WTC11 (cell line): Measurements from ENCODE around the gene ZNF335. TPM values are rescaled to one million over a fixed set of nuclear protein-coding genes. Genes with fewer than 3 reads are reported as not detected.

Experiments used
- ATAC-seq: fragments of 200-7000 bp; cut with Tn5 transposase; 2 replicates; pipeline ENCODE4 v1.10.0; 2021; ENCODE audit warnings: mild to moderate bottlenecking, moderate library complexity
- CTCF ChIA-PET: fragments of 300-600 bp; sonication (Branson Sonifier 250); formaldehyde crosslinking; loops from one replicate; lab custom pipeline; 2021; ENCODE audit warnings: antibody characterized with exemption; lab: Charles Lee
- POLR2A ChIA-PET: fragments of 350-600 bp; sonication (Branson Sonifier 250); formaldehyde crosslinking; loops from one replicate; lab custom pipeline; 2021; ENCODE audit warnings: antibody characterized with exemption; lab: Charles Lee
- DNase-seq: peaks from one replicate; pipeline ENCODE4 v3.0.0; 2021; ENCODE audit warnings: low spot score
- H3K27ac Mint-ChIP-seq: 2 replicates; pipeline ENCODE4 v1.8.0; 2021; ENCODE audit warnings: mixed read lengths
- H3K27me3 Mint-ChIP-seq: 2 replicates; pipeline ENCODE4 v1.8.0; 2021; ENCODE audit warnings: low read depth, mild to moderate bottlenecking, moderate library complexity, mixed read lengths
- H3K36me3 Mint-ChIP-seq: 2 replicates; pipeline ENCODE4 v1.8.0; 2021; ENCODE audit warnings: mixed read lengths
- H3K4me1 Mint-ChIP-seq: 2 replicates; pipeline ENCODE4 v1.8.0; 2022; ENCODE audit warnings: mixed read lengths
- H3K4me3 Mint-ChIP-seq: 2 replicates; pipeline ENCODE4 v1.8.0; 2021; ENCODE audit warnings: mild to moderate bottlenecking, moderate library complexity, mixed read lengths
- H3K9me3 Mint-ChIP-seq: 2 replicates; pipeline ENCODE4 v1.8.0; 2021; ENCODE audit warnings: mixed read lengths
- AR ChIP-seq: fragments of 250-450 bp; sonication (Bioruptor Pico); IDR thresholded peaks from 2 replicates; pipeline ENCODE4 v1.9.0; 2021; ENCODE audit warnings: mild to moderate bottlenecking
- ATF2 ChIP-seq: sonication (generic); formaldehyde crosslinking; IDR thresholded peaks from 2 replicates; pipeline ENCODE4 v1.8.1; 2022; ENCODE audit warnings: low read depth, missing genetic modification reagents, borderline replicate concordance
- CREM ChIP-seq: sonication (generic); formaldehyde crosslinking; IDR thresholded peaks from 2 replicates; pipeline ENCODE4 v1.8.1; 2022; ENCODE audit warnings: mild to moderate bottlenecking, missing genetic modification reagents, moderate library complexity
- E2F4 ChIP-seq: sonication (generic); formaldehyde crosslinking; IDR thresholded peaks from 2 replicates; pipeline ENCODE4 v1.8.1; 2022; ENCODE audit warnings: low read depth, mild to moderate bottlenecking, moderate library complexity, missing genetic modification reagents, borderline replicate concordance
- ETV6 ChIP-seq: sonication (generic); formaldehyde crosslinking; IDR thresholded peaks from 2 replicates; pipeline ENCODE4 v1.8.1; 2022; ENCODE audit warnings: mild to moderate bottlenecking, missing genetic modification reagents
- FOXJ3 ChIP-seq: sonication (generic); formaldehyde crosslinking; IDR thresholded peaks from 2 replicates; pipeline ENCODE4 v1.9.0; 2021; ENCODE audit warnings: missing genetic modification reagents, mild to moderate bottlenecking, borderline replicate concordance
- GRHL2 ChIP-seq: fragments of 250-450 bp; sonication (Bioruptor Pico); IDR thresholded peaks from 2 replicates; pipeline ENCODE4 v1.8.0; 2022; ENCODE audit warnings: mild to moderate bottlenecking, moderate library complexity; ENCODE audit not compliant: insufficient replicate concordance, severe bottlenecking
- HMGA2 ChIP-seq: fragments of 250-450 bp; sonication (Bioruptor Pico); IDR thresholded peaks from 2 replicates; pipeline ENCODE4 v1.4.0; 2021; ENCODE audit warnings: mild to moderate bottlenecking, moderate library complexity
- IRF2 ChIP-seq: sonication (generic); formaldehyde crosslinking; IDR thresholded peaks from 2 replicates; pipeline ENCODE4 v1.8.0; 2022; ENCODE audit warnings: low read depth, missing genetic modification reagents, borderline replicate concordance
- MYBL2 ChIP-seq: sonication (generic); formaldehyde crosslinking; IDR thresholded peaks from 2 replicates; pipeline ENCODE4 v1.8.1; 2023; ENCODE audit warnings: mild to moderate bottlenecking, moderate library complexity, missing genetic modification reagents
- TEAD4 ChIP-seq: sonication (generic); formaldehyde crosslinking; IDR thresholded peaks from 2 replicates; pipeline ENCODE4 v1.8.0; 2022; ENCODE audit warnings: mild to moderate bottlenecking, missing genetic modification reagents
- TP53 ChIP-seq: sonication (generic); formaldehyde crosslinking; IDR thresholded peaks from 2 replicates; pipeline ENCODE4 v1.8.1; 2023; ENCODE audit warnings: mild to moderate bottlenecking, missing genetic modification reagents
- USF1 ChIP-seq: sonication (generic); formaldehyde crosslinking; IDR thresholded peaks from 2 replicates; pipeline ENCODE4 v1.8.0; 2022; ENCODE audit warnings: mild to moderate bottlenecking, missing genetic modification reagents
- ZNF219 ChIP-seq: sonication (generic); formaldehyde crosslinking; IDR thresholded peaks from 2 replicates; pipeline ENCODE4 v1.8.0; 2023; ENCODE audit warnings: missing genetic modification reagents, mild to moderate bottlenecking, borderline replicate concordance
- ZNF396 ChIP-seq: fragments of 250-450 bp; sonication (Bioruptor Pico); IDR thresholded peaks from 2 replicates; pipeline ENCODE4 v1.8.0; 2021; ENCODE audit warnings: mild to moderate bottlenecking, moderate library complexity, borderline replicate concordance
- ZNF423 ChIP-seq: fragments of 250-450 bp; sonication (Bioruptor Pico); IDR thresholded peaks from 2 replicates; pipeline ENCODE4 v2.1.2; 2022; ENCODE audit warnings: mild to moderate bottlenecking, moderate library complexity
- total RNA-seq: library from RNA; stranded (reverse); gene quantifications from 3 replicates; pipeline ENCODE4 v1.2.3, GENCODE V29; 2021
- TF ChIP-seq, protein P1 (sequence below): sonication (generic); formaldehyde crosslinking; IDR thresholded peaks from 2 replicates; pipeline ENCODE4 v1.8.0; 2022; ENCODE audit warnings: mild to moderate bottlenecking, missing genetic modification reagents
- TF ChIP-seq, protein P2 (sequence below): sonication (generic); formaldehyde crosslinking; IDR thresholded peaks from 2 replicates; pipeline ENCODE4 v1.8.1; 2023; ENCODE audit warnings: mild to moderate bottlenecking, missing genetic modification reagents, moderate library complexity
- TF ChIP-seq, protein P3 (sequence below): sonication (generic); formaldehyde crosslinking; IDR thresholded peaks from 2 replicates; pipeline ENCODE4 v1.8.1; 2023; ENCODE audit warnings: mild to moderate bottlenecking, missing genetic modification reagents, borderline replicate concordance
- TF ChIP-seq, protein P4 (sequence below): sonication (generic); formaldehyde crosslinking; IDR thresholded peaks from 2 replicates; pipeline ENCODE4 v1.8.1; 2023; ENCODE audit warnings: mild to moderate bottlenecking, missing genetic modification reagents

ZNF335 gene
- total RNA-seq, 1 experiment from 2014 or later = 20.0 TPM

DNA sequence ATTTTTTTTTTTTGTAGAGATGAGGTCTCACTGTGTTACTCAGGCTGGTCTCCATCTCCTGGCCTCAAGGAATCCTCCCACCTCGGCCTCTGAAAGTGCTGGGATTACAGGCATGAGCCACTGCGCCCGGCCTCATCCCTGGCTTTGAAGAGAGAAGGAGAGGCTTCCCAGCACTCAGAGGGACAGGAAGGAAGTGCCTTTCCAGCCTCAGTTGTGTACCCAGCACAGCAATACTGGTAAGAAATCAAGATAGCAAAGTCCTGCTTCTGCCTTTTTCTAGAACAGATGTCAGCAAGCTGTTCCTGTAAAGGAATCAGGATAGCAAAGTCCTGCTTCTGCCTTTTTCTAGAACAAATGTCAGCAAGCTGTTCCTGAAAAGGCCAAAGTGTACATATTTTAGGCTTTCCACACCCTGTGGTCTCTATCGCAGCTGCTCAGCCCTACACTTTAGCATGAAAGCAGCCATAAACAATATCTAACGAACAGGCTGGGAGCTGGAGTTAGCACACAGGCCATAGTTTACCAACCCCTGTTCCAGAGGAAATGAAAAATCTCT, 53.7 kb downstream of the ZNF335 start:
- Mint-ChIP-seq H3K4me3 (no peak overlapping the region), H3K4me1 (peaks cover 7% of the 10 kb centered on the region; the same call in 1 of the 2 replicates), H3K9me3 (no peaks in the 10 kb centered on the region), H3K27ac (no peak overlapping the region)
- DNase-seq = no peak
- CTCF ChIA-PET = interaction anchor here (0.8 kb wide), 1 partner anchor 52 kb away, joined by 3 read pairs; no protein-coding TSS in a partner anchor
- no peak for ATAC-seq
- TF ChIP-seq CREM (no peak), MYBL2 (CRISPR knock-in tag) (no peak), ZNF396 (CRISPR knock-in tag) (no peak), FOXJ3 (CRISPR knock-in tag) (no peak), ZNF219 (CRISPR knock-in tag) (no peak), ATF2 (CRISPR knock-in tag) (no peak), E2F4 (CRISPR knock-in tag) (no peak), IRF2 (CRISPR knock-in tag) (no peak), TP53 (CRISPR knock-in tag) (no peak), GRHL2 (CRISPR knock-in tag) (no peak), TEAD4 (CRISPR knock-in tag) (no peak)
- TF ChIP-seq, protein P1, sequence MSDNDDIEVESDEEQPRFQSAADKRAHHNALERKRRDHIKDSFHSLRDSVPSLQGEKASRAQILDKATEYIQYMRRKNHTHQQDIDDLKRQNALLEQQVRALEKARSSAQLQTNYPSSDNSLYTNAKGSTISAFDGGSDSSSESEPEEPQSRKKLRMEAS = no peak
- TF ChIP-seq, protein P2, sequence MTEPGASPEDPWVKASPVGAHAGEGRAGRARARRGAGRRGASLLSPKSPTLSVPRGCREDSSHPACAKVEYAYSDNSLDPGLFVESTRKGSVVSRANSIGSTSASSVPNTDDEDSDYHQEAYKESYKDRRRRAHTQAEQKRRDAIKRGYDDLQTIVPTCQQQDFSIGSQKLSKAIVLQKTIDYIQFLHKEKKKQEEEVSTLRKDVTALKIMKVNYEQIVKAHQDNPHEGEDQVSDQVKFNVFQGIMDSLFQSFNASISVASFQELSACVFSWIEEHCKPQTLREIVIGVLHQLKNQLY = no peak
- TF ChIP-seq, protein P3, sequence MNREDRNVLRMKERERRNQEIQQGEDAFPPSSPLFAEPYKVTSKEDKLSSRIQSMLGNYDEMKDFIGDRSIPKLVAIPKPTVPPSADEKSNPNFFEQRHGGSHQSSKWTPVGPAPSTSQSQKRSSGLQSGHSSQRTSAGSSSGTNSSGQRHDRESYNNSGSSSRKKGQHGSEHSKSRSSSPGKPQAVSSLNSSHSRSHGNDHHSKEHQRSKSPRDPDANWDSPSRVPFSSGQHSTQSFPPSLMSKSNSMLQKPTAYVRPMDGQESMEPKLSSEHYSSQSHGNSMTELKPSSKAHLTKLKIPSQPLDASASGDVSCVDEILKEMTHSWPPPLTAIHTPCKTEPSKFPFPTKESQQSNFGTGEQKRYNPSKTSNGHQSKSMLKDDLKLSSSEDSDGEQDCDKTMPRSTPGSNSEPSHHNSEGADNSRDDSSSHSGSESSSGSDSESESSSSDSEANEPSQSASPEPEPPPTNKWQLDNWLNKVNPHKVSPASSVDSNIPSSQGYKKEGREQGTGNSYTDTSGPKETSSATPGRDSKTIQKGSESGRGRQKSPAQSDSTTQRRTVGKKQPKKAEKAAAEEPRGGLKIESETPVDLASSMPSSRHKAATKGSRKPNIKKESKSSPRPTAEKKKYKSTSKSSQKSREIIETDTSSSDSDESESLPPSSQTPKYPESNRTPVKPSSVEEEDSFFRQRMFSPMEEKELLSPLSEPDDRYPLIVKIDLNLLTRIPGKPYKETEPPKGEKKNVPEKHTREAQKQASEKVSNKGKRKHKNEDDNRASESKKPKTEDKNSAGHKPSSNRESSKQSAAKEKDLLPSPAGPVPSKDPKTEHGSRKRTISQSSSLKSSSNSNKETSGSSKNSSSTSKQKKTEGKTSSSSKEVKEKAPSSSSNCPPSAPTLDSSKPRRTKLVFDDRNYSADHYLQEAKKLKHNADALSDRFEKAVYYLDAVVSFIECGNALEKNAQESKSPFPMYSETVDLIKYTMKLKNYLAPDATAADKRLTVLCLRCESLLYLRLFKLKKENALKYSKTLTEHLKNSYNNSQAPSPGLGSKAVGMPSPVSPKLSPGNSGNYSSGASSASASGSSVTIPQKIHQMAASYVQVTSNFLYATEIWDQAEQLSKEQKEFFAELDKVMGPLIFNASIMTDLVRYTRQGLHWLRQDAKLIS = no peak
- TF ChIP-seq, all 79 proteins: peak for 0
- H3K27me3 Mint-ChIP-seq = 0 out of 2 replicates have a peak, but pooled peaks cover 3% of the 10 kb centered on the region
- H3K36me3 Mint-ChIP-seq = no peaks in the 10 kb centered on the region
- POLR2A ChIA-PET = no interaction called here

DNA sequence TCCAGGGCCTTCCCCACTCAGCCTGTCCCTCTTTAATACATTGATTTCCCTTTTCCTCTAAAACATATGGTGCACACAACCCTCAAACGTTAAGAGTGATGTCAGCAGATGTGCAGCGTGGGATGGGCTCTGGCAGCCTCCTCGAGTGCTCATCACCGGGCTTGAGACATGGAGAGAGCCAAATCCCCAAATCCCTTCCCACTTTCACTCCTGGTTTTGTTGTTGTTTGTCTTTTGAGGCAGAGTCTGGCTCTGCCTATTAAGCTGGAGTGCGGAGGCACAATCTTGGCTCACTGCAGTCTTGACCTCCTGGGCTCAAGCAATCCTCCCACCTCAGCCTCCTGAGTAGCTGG, 54.2 kb downstream of the ZNF335 start:
- no peaks in the 10 kb centered on the region for H3K36me3 Mint-ChIP-seq
- H3K27me3 Mint-ChIP-seq = 0 out of 2 replicates have a peak, but pooled peaks cover 3% of the 10 kb centered on the region
- peaks cover 7% of the 10 kb centered on the region; the same call in 1 of the 2 replicates for H3K4me1 Mint-ChIP-seq
- no peaks in the 10 kb centered on the region for H3K9me3 Mint-ChIP-seq
- H3K4me3 Mint-ChIP-seq = no peak overlapping the region
- CTCF ChIA-PET = interaction anchor here (0.8 kb wide), 1 partner anchor 52 kb away, joined by 3 read pairs; no protein-coding TSS in a partner anchor
- H3K27ac Mint-ChIP-seq = no peak overlapping the region
- ATAC-seq = no peak
- no peak for TF ChIP-seq IRF2 (CRISPR knock-in tag)
- TF ChIP-seq AR = no peak
- TF ChIP-seq USF1 (CRISPR knock-in tag) = no peak
- no peak for TF ChIP-seq HMGA2
- no peak for TF ChIP-seq ZNF423
- TF ChIP-seq, protein P4, sequence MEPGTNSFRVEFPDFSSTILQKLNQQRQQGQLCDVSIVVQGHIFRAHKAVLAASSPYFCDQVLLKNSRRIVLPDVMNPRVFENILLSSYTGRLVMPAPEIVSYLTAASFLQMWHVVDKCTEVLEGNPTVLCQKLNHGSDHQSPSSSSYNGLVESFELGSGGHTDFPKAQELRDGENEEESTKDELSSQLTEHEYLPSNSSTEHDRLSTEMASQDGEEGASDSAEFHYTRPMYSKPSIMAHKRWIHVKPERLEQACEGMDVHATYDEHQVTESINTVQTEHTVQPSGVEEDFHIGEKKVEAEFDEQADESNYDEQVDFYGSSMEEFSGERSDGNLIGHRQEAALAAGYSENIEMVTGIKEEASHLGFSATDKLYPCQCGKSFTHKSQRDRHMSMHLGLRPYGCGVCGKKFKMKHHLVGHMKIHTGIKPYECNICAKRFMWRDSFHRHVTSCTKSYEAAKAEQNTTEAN (CRISPR knock-in tag) = no peak
- TF ChIP-seq ETV6 = no peak
- TF ChIP-seq, all 79 proteins: peak for 0
- POLR2A ChIA-PET = no interaction called here
- DNase-seq = no peak
